H1 (cell line): ENCODE data around the gene ABCA6. TPM values are rescaled to one million over a fixed set of nuclear protein-coding genes. Genes with fewer than 3 reads are reported as not detected.

Experiments
- CTCF ChIA-PET: fragments of 300-600 bp; sonication (Branson Sonifier 250); formaldehyde crosslinking; loops from one replicate; lab custom pipeline; 2021; ENCODE audit not compliant: partially characterized antibody; lab: Charles Lee
- POLR2A ChIA-PET: fragments of 300-600 bp; sonication (Branson Sonifier 250); formaldehyde crosslinking; loops from one replicate; lab custom pipeline; 2021; ENCODE audit warnings: inconsistent platforms; ENCODE audit not compliant: partially characterized antibody; lab: Charles Lee
- DNase-seq, 2 experiments: peaks; one replicate each; pipeline versions ENCODE4 v3.0.0 to v3.0.0-alpha.2; 2010 to 2022; ENCODE audit warnings: low spot score in 2 of 2, low read depth in 1 of 2, mixed read lengths in 1 of 2
- FAIRE-seq: peaks from 2 replicates; lab custom pipeline; 2011; peaks lifted over from hg19 to GRCh38; lab: Jason Lieb, UNC
- H2AFZ ChIP-seq: 2 replicates; pipeline ENCODE4 v1.8.1; 2012; ENCODE audit warnings: low read length, inconsistent platforms
- H2AK5ac ChIP-seq: 2 replicates; pipeline ENCODE4 v1.6.1; 2013; ENCODE audit warnings: low read depth, low read length
- H2BK120ac ChIP-seq: replicated peaks from 2 replicates; pipeline ENCODE3; 2013; ENCODE audit warnings: low read depth, low read length, inconsistent platforms
- H2BK12ac ChIP-seq: 2 replicates; pipeline ENCODE4 v1.6.1; 2013; ENCODE audit warnings: low read depth, low read length
- H2BK15ac ChIP-seq: 2 replicates; pipeline ENCODE4 v1.6.1; 2013; ENCODE audit warnings: low read length
- H2BK20ac ChIP-seq: 2 replicates; pipeline ENCODE4 v1.6.1; 2013; ENCODE audit warnings: low read length
- H2BK5ac ChIP-seq: 2 replicates; pipeline ENCODE4 v1.6.1; 2013; ENCODE audit warnings: low read depth, low read length
- H3K14ac ChIP-seq: 2 replicates; pipeline ENCODE4 v1.6.1; 2013; ENCODE audit warnings: inconsistent platforms; ENCODE audit not compliant: insufficient read length
- H3K18ac ChIP-seq: 2 replicates; pipeline ENCODE4 v1.6.1; 2013; ENCODE audit warnings: low read length; ENCODE audit errors: extremely low read depth
- H3K23ac ChIP-seq: 2 replicates; pipeline ENCODE4 v1.6.1; 2013; ENCODE audit warnings: inconsistent platforms; ENCODE audit not compliant: insufficient read length
- H3K23me2 ChIP-seq: 2 replicates; pipeline ENCODE4 v1.6.1; 2013; ENCODE audit warnings: low read depth, low read length
- H3K27ac ChIP-seq: 2 replicates; pipeline ENCODE4 v1.6.1; 2011; ENCODE audit warnings: low read depth, low read length, inconsistent platforms
- H3K27me3 ChIP-seq, 4 experiments: replicated peaks in 1 of 4; 1 replicate in 1 of 4; 2 replicates in 3 of 4; pipeline versions ENCODE4 v1.6.1 to v1.8.1; 2011 to 2013; ENCODE audit warnings: low read length in 3 of 4, mild to moderate bottlenecking in 3 of 4, inconsistent platforms in 2 of 4, mixed read lengths in 2 of 4, moderate library complexity in 1 of 4; ENCODE audit not compliant: control insufficient read depth in 3 of 4, insufficient read depth in 3 of 4; ENCODE audit errors: extremely low read depth in 1 of 4
- H3K36me3 ChIP-seq, 4 experiments: 2 replicates each; pipeline versions ENCODE4 v1.6.1 to v1.8.1; 2011 to 2013; ENCODE audit warnings: mild to moderate bottlenecking in 4 of 4, low read length in 3 of 4, moderate library complexity in 2 of 4, control low read depth in 1 of 4, inconsistent platforms in 1 of 4; ENCODE audit not compliant: insufficient read depth in 4 of 4, control insufficient read depth in 2 of 4
- H3K4ac ChIP-seq: replicated peaks from 2 replicates; pipeline ENCODE3; 2013; ENCODE audit warnings: low read length, low read depth, mixed read lengths, inconsistent platforms; ENCODE audit not compliant: insufficient read length
- H3K4me1 ChIP-seq, 4 experiments: replicated peaks in 1 of 4; 1 replicate in 1 of 4; 2 replicates in 3 of 4; pipeline versions ENCODE4 v1.6.1 to v1.8.1; 2011 to 2013; ENCODE audit warnings: low read length in 3 of 4, inconsistent platforms in 2 of 4, mixed read lengths in 1 of 4; ENCODE audit not compliant: insufficient read depth in 4 of 4, control insufficient read depth in 3 of 4
- H3K4me2 ChIP-seq, 2 experiments: 2 replicates each; pipeline versions ENCODE4 v1.6.1 to v1.8.1; 2011 to 2013; ENCODE audit warnings: low read depth in 2 of 2, low read length in 2 of 2, control low read depth in 1 of 2, inconsistent platforms in 1 of 2, mild to moderate bottlenecking in 1 of 2; ENCODE audit not compliant: insufficient read depth in 1 of 2
- H3K4me3 ChIP-seq, 4 experiments: fragments of 200-600, 300-600 bp in 1 of 4; sonication (generic), shearing (Covaris generic), sonication (Bioruptor Twin) in 1 of 4; 2 replicates each; pipeline versions ENCODE4 v1.5.1 to v1.8.1; 2011 to 2016; ENCODE audit warnings: low read length in 4 of 4, low read depth in 3 of 4, control low read depth in 2 of 4, inconsistent platforms in 2 of 4, mild to moderate bottlenecking in 2 of 4, mixed read lengths in 1 of 4, moderate library complexity in 1 of 4; ENCODE audit not compliant: insufficient read depth in 2 of 4; ENCODE audit errors: extremely low read depth in 1 of 4
- H3K56ac ChIP-seq: replicated peaks from 2 replicates; pipeline ENCODE3; 2013; ENCODE audit warnings: low read depth, mild to moderate bottlenecking, mixed read lengths, low read length, inconsistent platforms; ENCODE audit not compliant: insufficient read length
- H3K79me1 ChIP-seq: 2 replicates; pipeline ENCODE4 v1.6.1; 2013; ENCODE audit warnings: low read depth, low read length, control low read depth
- H3K79me2 ChIP-seq, 2 experiments: 2 replicates each; pipeline versions ENCODE4 v1.6.1 to v1.8.1; 2012 to 2013; ENCODE audit warnings: low read length in 2 of 2, mild to moderate bottlenecking in 2 of 2, inconsistent platforms in 1 of 2; ENCODE audit not compliant: insufficient read depth in 2 of 2, control insufficient read depth in 1 of 2
- H3K9ac ChIP-seq, 4 experiments: replicated peaks in 1 of 4; 1 replicate in 1 of 4; 2 replicates in 3 of 4; pipeline versions ENCODE4 v1.6.1 to v1.8.1; 2011 to 2013; ENCODE audit warnings: low read depth in 3 of 4, low read length in 3 of 4, control low read depth in 2 of 4, mild to moderate bottlenecking in 2 of 4, moderate library complexity in 2 of 4, inconsistent platforms in 1 of 4; ENCODE audit errors: extremely low read depth in 1 of 4
- H3K9me3 ChIP-seq, 2 experiments: 2 replicates each; pipeline versions ENCODE4 v1.6.1 to v1.8.1; 2012 to 2013; ENCODE audit warnings: mild to moderate bottlenecking in 2 of 2, moderate library complexity in 2 of 2, control low read depth in 1 of 2, inconsistent platforms in 1 of 2, low read depth in 1 of 2, low read length in 1 of 2, mixed read lengths in 1 of 2; ENCODE audit not compliant: insufficient read depth in 2 of 2
- H4K20me1 ChIP-seq, 2 experiments: replicated peaks in 1 of 2; 2 replicates each; pipeline versions ENCODE3 to v1.8.1; 2011 to 2013; ENCODE audit warnings: inconsistent platforms in 2 of 2, low read length in 2 of 2, mild to moderate bottlenecking in 1 of 2; ENCODE audit not compliant: insufficient read depth in 2 of 2, control insufficient read depth in 1 of 2
- H4K5ac ChIP-seq: 2 replicates; pipeline ENCODE4 v1.6.1; 2013; ENCODE audit warnings: low read length, low read depth, mixed read lengths, inconsistent platforms; ENCODE audit not compliant: insufficient read length
- H4K8ac ChIP-seq: 2 replicates; pipeline ENCODE4 v1.8.0; 2013; ENCODE audit warnings: mild to moderate bottlenecking, moderate library complexity, low read length, inconsistent platforms; ENCODE audit not compliant: insufficient read depth; ENCODE audit errors: extremely low read depth
- H4K91ac ChIP-seq: replicated peaks from 2 replicates; pipeline ENCODE3; 2013; ENCODE audit warnings: low read length, mixed read lengths, inconsistent platforms; ENCODE audit not compliant: insufficient read length
- CHD1 ChIP-seq: IDR thresholded peaks from 2 replicates; pipeline ENCODE4 v1.6.1; 2012; ENCODE audit warnings: low read depth, low read length, improper control_type of control experiment
- KDM5A ChIP-seq: fragments of 200-600 bp; IDR thresholded peaks from 2 replicates; pipeline ENCODE4 v1.7.1; 2012; ENCODE audit warnings: mild to moderate bottlenecking, low read length, inconsistent platforms, mixed read lengths
- MAFK ChIP-seq: IDR thresholded peaks from 2 replicates; pipeline ENCODE4 v1.6.1; 2012; ENCODE audit warnings: low read depth, mild to moderate bottlenecking, improper control_type of control experiment, low read length
- NANOG ChIP-seq: IDR thresholded peaks from 2 replicates; pipeline ENCODE4 v1.6.1; 2011; ENCODE audit warnings: low read length, low read depth, mild to moderate bottlenecking, inconsistent platforms; ENCODE audit not compliant: insufficient read depth, poor library complexity, severe bottlenecking
- NRF1 ChIP-seq: IDR thresholded peaks from 2 replicates; pipeline ENCODE4 v1.6.1; 2011; ENCODE audit warnings: mild to moderate bottlenecking, low read depth, low read length, improper control_type of control experiment
- PHF8 ChIP-seq: fragments of 200-600 bp; sonication (generic); conservative IDR thresholded peaks from 2 replicates; pipeline ENCODE4 v1.7.1; 2012; ENCODE audit warnings: low read depth, mild to moderate bottlenecking, inconsistent platforms, low read length, moderate library complexity
- RXRA ChIP-seq: IDR thresholded peaks from 2 replicates; pipeline ENCODE4 v1.6.1; 2011; ENCODE audit warnings: low read depth, mild to moderate bottlenecking, low read length, moderate library complexity; ENCODE audit not compliant: insufficient read depth
- SP2 ChIP-seq: IDR thresholded peaks from 2 replicates; pipeline ENCODE4 v1.6.1; 2012; ENCODE audit warnings: mild to moderate bottlenecking, low read length, inconsistent platforms
- SP4 ChIP-seq: IDR thresholded peaks from 2 replicates; pipeline ENCODE4 v1.6.1; 2012; ENCODE audit warnings: low read length, inconsistent platforms
- SUZ12 ChIP-seq: fragments of 200-600 bp; sonication (generic); IDR thresholded peaks from 2 replicates; pipeline ENCODE4 v1.6.1; 2012; ENCODE audit warnings: mild to moderate bottlenecking, inconsistent platforms, low read length, moderate library complexity, mixed read lengths
- TEAD4 ChIP-seq: IDR thresholded peaks from 2 replicates; pipeline ENCODE4 v1.6.1; 2012; ENCODE audit warnings: low read depth, low read length, inconsistent platforms, mixed read lengths
- WGBS, 2 experiments: shearing (Covaris generic) in 1 of 2; methylation state at CpG; one replicate each; pipeline versions ENCODE4 v1.1.6 to v1.1.7; 2013 to 2015; ENCODE audit warnings: low lambda C conversion rate in 2 of 2, mixed read lengths in 2 of 2, inconsistent platforms in 1 of 2, low coverage in 1 of 2, missing lambda C conversion rate in 1 of 2; ENCODE audit not compliant: insufficient replicate concordance in 2 of 2, insufficient coverage in 1 of 2, insufficient read length in 1 of 2; ENCODE audit errors: extremely low coverage in 1 of 2, missing lambda C conversion rate in 1 of 2; 5-methylcytosine and 5-hydroxymethylcytosine counted together
- polyA plus RNA-seq, 7 experiments: library from polyadenylated mRNA; depleted of rRNA in 3 of 7; stranded (reverse) in 5 of 7; unstranded in 2 of 7; fragments of >200 nt in 5 of 7; fragments of 200-250 nt in 2 of 7; gene quantifications; 1 replicate in 5 of 7; 2 replicates in 1 of 7; 4 replicates in 1 of 7; pipeline versions ENCODE4 v1.2.1 to v1.2.3, GENCODE V29; 2011 to 2013; ENCODE audit warnings: missing spikeins in 2 of 7, mixed read lengths in 2 of 7
- total RNA-seq: library from RNA; stranded (reverse); fragmentation: NEBNext Ultra II Directional; extraction: Animal tissue kit (Norgen Biotek cat#: 25700); gene quantifications from 2 replicates; pipeline ENCODE4 v1.2.1, GENCODE V29; 2021
- TF ChIP-seq, protein P1 (sequence below): IDR thresholded peaks from 2 replicates; pipeline ENCODE4 v1.6.1; 2012; ENCODE audit warnings: low read length, inconsistent platforms

Gene ABCA6
- total and polyA plus RNA-seq, 2 of the 8 experiments (the other 6 are each of a cell fraction or from before 2014, with no cell fraction given): not detected

DNA sequence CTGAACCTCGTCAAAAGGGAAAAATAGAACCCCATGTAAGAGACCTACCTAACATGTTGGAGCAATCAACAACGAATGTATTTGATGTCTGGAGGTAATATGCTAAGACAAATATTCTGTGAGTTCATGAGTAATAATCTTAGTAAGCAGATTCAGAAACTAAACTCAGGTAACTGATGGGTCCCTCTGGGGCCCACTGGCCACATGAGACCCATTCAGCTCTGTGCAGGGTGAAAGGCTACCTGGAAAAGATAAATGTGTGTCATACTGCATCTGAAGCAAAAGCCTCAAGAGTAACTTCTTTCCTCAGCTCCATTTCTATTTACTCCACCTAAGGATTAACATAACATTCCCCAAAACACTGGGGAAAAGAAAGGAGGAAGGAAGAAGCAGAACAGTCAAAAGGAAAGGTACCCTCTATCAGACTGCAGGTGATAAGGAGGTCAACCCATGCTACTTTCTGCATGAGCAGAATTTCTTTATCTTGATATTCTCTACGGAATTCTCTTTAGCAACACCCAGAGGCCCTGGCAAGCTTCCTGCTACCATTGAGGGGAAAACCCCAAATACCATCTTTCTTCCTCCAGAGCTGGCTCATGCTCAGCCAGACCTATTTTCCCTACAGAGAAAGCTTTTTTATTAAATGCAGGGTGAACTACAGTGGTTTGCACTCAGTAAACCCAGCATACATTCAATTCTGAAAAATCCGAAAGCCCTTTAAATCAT is 37.7 kb upstream of the ABCA6 start:
- Histone ChIP-seq H3K56ac (no peak overlapping the region), H3K14ac (no peak overlapping the region), H2AFZ (peak overlapping the region; percentile 73; the same call in 1 of the 2 replicates), H2BK15ac (no peak overlapping the region), H3K23ac (no peak overlapping the region), H4K20me1 (no peaks in the 10 kb centered on the region), H3K9ac (no peak overlapping the region), H3K36me3 (no peaks in the 10 kb centered on the region), H2BK20ac (no peak overlapping the region), H3K18ac (no peak overlapping the region), H2BK120ac (no peak overlapping the region), H3K23me2 (no peaks in the 10 kb centered on the region), H4K8ac (no peak overlapping the region), H3K4me3 (no peak overlapping the region), H3K27me3 (no peaks in the 10 kb centered on the region), H4K91ac (no peak overlapping the region), H3K79me2 (no peaks in the 10 kb centered on the region), H2BK5ac (no peak overlapping the region), H2AK5ac (no peak overlapping the region), H3K4me2 (no peak overlapping the region), H3K9me3 (no peaks in the 10 kb centered on the region), H4K5ac (no peak overlapping the region), H3K27ac (no peak overlapping the region), H3K4ac (no peak overlapping the region), H3K4me1 (no peaks in the 10 kb centered on the region), H3K79me1 (no peaks in the 10 kb centered on the region), H2BK12ac (no peak overlapping the region)
- POLR2A ChIA-PET: no interaction called here
- DNase-seq: no peak
- CTCF ChIA-PET: interaction anchor here (1.4 kb wide), 1 partner anchor 46 kb away, joined by 3 read pairs; no protein-coding TSS in a partner anchor
- no peak for FAIRE-seq
- 85% methylated on average over 4 of the region's 4 CpGs; no CpG with 5 or more reads in 1 of the 2 experiments for WGBS, 2 experiments
- TF ChIP-seq MAFK (no peak), RXRA (no peak), KDM5A (no peak), NANOG (no peak), PHF8 (no peak), SUZ12 (no peak), CHD1 (no peak), SP4 (no peak), SP2 (no peak), TEAD4 (no peak), NRF1 (no peak)
- TF ChIP-seq, protein P1, sequence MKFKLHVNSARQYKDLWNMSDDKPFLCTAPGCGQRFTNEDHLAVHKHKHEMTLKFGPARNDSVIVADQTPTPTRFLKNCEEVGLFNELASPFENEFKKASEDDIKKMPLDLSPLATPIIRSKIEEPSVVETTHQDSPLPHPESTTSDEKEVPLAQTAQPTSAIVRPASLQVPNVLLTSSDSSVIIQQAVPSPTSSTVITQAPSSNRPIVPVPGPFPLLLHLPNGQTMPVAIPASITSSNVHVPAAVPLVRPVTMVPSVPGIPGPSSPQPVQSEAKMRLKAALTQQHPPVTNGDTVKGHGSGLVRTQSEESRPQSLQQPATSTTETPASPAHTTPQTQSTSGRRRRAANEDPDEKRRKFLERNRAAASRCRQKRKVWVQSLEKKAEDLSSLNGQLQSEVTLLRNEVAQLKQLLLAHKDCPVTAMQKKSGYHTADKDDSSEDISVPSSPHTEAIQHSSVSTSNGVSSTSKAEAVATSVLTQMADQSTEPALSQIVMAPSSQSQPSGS: no peak
